Medulla oblongata (tissue), 1 donor: ENCODE measurements around the gene CEP63.
"Not testable (repeated sequence)": the region's sequence is repeated elsewhere in the genome, so short reads cannot be mapped to it uniquely, and the experiment has no call there.

Experiments
- DNase-seq: peaks from one replicate; pipeline ENCODE4 v3.0.0-alpha.2; 2015; ENCODE audit errors: extremely low spot score

The CEP63 gene

GRCh38 chr3:134516905-134517304, 31.0 kb downstream of the CEP63 start:
- no peak for DNase-seq

DNA sequence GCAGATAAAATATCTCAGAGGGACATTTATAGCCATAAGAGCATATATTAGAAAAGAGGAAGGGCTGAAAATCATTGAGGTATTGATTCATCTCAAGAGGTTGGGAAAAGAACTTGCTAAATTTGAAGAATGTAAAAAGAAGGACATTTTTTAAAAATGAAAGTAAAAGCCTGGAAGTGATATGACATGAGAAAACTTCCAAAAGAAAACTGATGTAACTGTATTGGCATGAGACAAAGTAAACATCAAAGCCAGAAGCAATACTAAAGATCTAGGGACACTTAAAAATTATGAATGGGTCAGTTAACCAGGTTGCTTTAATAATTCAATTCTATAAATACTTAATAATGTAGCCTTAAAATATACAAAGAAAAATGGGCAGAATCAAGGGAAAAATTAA, 31.9 kb downstream of the CEP63 start:
- DNase-seq: no peak

GRCh38 chr3:134522541-134522940, 36.7 kb downstream of the CEP63 start:
- no peak for DNase-seq

DNA sequence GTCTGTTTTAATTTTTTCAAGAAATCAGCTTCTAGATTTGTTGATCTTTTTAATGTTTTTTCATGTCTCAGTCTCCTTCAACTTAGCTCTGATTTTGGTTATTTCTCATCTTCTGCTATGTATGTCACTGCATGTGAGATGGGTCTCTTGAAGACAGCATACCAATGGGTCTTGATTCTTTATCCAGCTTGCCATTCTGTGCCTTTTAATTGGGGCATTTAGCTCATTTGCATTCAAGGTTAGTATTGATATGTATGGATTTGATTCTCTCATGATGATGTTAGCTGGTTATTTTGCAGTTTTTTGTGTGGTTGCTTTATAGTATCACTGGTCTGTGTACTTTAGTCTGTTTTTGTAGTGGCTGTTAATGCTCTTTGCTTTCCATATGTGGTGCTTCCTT, 39.4 kb downstream of the CEP63 start:
- no peak for DNase-seq

- no peak for DNase-seq
Observed at GRCh38 chr3:134526319-134526718, 40.5 kb downstream of the CEP63 start.

DNA sequence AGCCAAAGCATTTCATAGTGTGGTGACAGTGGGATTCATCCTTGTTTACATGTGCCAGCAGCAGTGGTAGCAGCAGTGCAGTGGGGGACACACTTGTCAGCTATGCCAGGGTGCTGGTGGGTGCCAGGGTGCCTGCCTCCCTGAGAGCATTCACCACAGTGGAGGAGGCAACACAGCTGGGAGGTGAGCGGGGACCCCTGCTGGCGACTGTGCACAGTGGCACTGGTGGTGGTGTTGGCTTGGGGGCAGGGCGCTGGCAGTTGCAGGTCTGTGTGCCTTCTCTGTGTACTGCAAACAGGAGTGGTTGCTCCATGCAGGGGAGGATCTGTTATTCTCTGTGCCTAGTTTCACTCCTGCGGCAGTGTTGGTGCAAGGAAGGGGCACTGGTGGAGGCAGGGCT, 41.2 kb downstream of the CEP63 start:
- no peak for DNase-seq

GRCh38 chr3:134527538-134528186, 41.8 kb downstream of the CEP63 start:
- DNase-seq: no peak

GRCh38 chr3:134533493-134533892, 47.6 kb downstream of the CEP63 start:
- no peak for DNase-seq

GRCh38 chr3:134535186-134535970, 49.5 kb downstream of the CEP63 start:
- no peak for DNase-seq

DNA sequence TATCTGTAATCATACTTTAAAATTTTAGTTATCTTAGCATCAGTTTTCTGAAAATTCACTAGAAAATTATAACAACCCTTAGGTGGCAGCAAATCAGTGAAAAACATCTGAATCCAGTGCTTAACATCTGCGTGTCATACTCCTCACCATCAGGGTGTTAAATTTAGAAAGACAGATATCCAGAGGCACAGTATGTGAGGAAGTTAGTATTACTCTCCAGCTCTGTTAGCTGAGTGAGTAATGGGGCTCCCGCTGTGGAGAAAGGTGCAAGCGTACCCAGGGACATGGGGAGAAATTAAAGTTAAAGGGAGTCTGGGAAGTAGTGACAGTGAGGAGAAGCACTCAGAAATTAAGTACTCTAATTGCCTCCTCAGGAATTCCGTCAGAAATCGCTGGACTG, 50.9 kb downstream of the CEP63 start:
- no peak for DNase-seq

DNA sequence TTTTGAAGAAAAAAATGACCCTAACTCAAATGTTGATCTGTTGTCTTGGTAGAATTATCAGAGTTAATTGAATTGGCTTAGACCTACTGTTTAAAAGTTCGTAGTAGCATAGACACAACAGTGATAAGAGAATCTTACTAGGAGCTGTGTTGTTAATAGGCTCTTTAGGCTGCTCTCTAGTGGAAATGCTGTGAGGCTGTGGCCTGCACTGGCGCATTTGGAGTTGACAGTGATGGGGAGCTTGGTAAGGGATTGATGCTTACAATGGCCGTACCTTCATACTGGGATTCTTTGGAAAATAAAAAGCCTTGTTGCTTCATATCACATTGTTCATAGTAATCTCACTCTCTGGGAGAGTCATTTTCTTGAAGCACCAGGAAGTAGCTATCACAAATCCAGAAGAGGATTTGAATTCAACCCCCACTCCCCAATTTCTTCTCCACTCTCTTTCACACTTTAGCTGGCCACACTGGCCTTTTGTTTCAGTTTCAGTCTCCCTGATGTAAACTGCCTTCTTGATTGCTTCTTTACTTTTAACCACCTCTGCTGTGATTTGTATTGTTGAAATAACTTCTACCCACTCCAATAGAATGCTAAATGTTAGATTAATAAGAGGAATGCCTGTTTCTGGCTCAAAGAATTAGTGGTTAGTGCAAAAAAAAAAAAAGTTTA, 56.6 kb downstream of the CEP63 start:
- no peak for DNase-seq

GRCh38 chr3:134543113-134543512, 57.3 kb downstream of the CEP63 start:
- DNase-seq: no peak

GRCh38 chr3:134544316-134544715, 58.5 kb downstream of the CEP63 start:
- no peak for DNase-seq

GRCh38 chr3:134544783-134545182, 58.9 kb downstream of the CEP63 start:
- not testable (repeated sequence) for DNase-seq

- no peak for DNase-seq
Observed at GRCh38 chr3:134545818-134546217, 60.0 kb downstream of the CEP63 start.

DNA sequence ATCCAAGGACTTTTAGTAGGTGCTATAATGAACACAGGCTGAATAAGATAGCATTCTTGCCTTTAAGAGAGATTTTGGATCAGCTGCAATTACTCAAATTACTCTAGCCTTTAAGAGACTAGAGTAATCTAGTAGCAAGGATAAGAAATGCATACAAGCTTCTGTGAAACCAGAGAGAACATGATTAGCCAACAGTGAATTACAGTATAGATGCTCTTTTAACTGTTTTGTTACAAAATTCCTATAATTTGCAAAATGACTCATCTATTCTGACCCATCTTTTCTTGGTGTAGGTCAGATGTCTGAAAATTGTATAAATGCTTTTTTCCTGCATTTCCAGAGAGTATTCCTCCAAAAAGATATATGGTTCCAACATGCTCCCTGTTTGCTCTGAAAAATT, 66.9 kb downstream of the CEP63 start:
- DNase-seq: no peak

DNA sequence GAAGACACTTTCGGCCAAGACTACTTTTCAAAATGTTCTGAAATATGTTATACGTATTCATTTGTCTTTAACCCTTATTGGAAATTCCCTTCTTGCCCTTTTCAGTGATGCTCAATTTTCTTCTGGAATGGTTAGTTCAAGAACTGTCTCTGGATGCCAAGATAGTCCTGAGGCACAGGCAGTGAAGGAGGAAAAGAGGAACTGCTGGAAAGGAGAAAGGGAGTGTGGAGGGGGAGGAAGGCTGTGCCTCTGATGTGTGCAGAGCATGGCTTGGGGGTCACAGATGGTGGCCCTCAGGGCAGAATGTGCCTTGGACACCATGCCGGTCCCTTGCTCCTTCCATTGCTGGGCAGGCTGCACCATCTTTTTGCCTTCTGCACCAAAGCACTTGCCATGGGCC, 73.7 kb downstream of the CEP63 start:
- no peak for DNase-seq

- DNase-seq: no peak
Observed at GRCh38 chr3:134562055-134562454, 76.2 kb downstream of the CEP63 start.

DNA sequence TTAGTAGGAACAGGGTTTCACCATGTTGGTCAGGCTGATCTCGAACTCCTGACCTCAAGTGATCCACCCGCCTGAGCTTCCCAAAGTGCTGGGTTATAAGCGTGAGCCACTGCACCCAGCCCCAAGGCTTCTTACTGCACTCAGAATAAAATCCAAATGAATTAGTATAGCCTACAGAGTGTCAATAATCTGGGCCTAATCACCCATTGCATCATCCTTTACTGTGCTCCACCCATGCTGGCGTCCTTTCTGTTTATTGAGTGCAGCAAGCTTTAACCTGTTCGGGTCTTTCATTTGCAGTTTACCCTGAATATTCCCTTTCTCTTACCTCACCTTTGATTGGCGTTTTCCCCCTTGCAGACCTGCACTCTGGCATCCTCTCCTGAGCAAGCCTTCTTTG, 77.7 kb downstream of the CEP63 start:
- no peak for DNase-seq

- DNase-seq: no peak
Observed at GRCh38 chr3:134564991-134565390, 79.1 kb downstream of the CEP63 start.

DNA sequence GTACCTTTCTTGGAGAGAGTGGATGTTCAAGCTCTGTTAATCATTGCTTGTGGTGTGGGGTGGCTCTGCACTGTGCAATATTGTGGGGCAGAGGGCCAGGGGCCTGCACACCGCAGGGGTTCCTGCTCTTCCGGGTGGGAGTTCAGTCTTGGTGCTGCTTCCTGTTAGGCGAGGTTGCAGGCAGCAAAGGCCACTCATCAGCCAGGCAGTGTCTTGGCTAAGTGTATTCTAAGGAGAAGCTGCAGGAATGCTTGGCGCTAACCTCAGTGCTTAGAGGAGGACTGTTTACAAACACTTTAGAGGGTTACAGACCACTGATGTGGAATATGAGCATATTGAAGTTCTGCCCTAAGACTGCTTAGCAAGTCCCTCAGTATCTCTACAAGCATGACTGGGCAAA, 81.7 kb downstream of the CEP63 start:
- no peak for DNase-seq

- no peak for DNase-seq
Observed at GRCh38 chr3:134568790-134569189, 82.9 kb downstream of the CEP63 start.

- not testable (repeated sequence) for DNase-seq
Observed at GRCh38 chr3:134569899-134570298, 84.0 kb downstream of the CEP63 start.
